HepG2 (cell line): ENCODE results near the gene SSBP4. TPM values are rescaled to one million over a fixed set of nuclear protein-coding genes. Genes with fewer than 3 reads are reported as not detected.
A peak's percentile ranks its signal among the peaks of the same experiment; 100 is the strongest.

Experiments
- ATF5 ChIP-seq: sonication (generic); formaldehyde crosslinking; IDR thresholded peaks from 2 replicates; pipeline ENCODE4 v1.4.0; 2020; ENCODE audit warnings: mild to moderate bottlenecking, low read depth, missing genetic modification reagents
- CC2D1A ChIP-seq: sonication (generic); formaldehyde crosslinking; IDR thresholded peaks from 2 replicates; pipeline ENCODE4 v1.8.1; 2023; ENCODE audit warnings: mild to moderate bottlenecking, missing genetic modification reagents
- GLMP ChIP-seq: sonication (generic); formaldehyde crosslinking; IDR thresholded peaks from 2 replicates; pipeline ENCODE4 v1.9.0; 2021; ENCODE audit warnings: missing genetic modification reagents, mild to moderate bottlenecking, borderline replicate concordance
- HNRNPH1 ChIP-seq: fragments of 200-400 bp; formaldehyde crosslinking; optimal IDR thresholded peaks from 2 replicates; pipeline ENCODE3; 2017; ENCODE audit warnings: mild to moderate bottlenecking, low read depth, low read length
- ISL2 ChIP-seq: sonication (generic); formaldehyde crosslinking; IDR thresholded peaks from 2 replicates; pipeline ENCODE4 v1.5.0; 2020; ENCODE audit warnings: missing genetic modification reagents
- ISX ChIP-seq: sonication (generic); formaldehyde crosslinking; conservative IDR thresholded peaks from 2 replicates; pipeline ENCODE4 v1.5.0; 2020; ENCODE audit warnings: missing genetic modification reagents
- MEIS2 ChIP-seq: sonication (generic); formaldehyde crosslinking; IDR thresholded peaks from 2 replicates; pipeline ENCODE4 v1.9.0; 2021; ENCODE audit warnings: mild to moderate bottlenecking, missing genetic modification reagents
- REST ChIP-seq, 2 experiments: IDR thresholded peaks; 2 replicates each; pipeline ENCODE4 v1.6.1; 2011 to 2012; ENCODE audit warnings: low read length in 2 of 2, borderline replicate concordance in 1 of 2, low read depth in 1 of 2, mild to moderate bottlenecking in 1 of 2, moderate library complexity in 1 of 2
- RXRB ChIP-seq: IDR thresholded peaks from 2 replicates; pipeline ENCODE4 v1.6.1; 2016; ENCODE audit warnings: borderline replicate concordance, missing genetic modification reagents, missing compliant biosample characterization
- ZBTB42 ChIP-seq: sonication (generic); formaldehyde crosslinking; IDR thresholded peaks from 2 replicates; pipeline ENCODE4 v1.5.0; 2020; ENCODE audit warnings: mild to moderate bottlenecking, missing genetic modification reagents
- ZNF136 ChIP-seq: sonication (generic); formaldehyde crosslinking; IDR thresholded peaks from 2 replicates; pipeline ENCODE4 v1.8.1; 2022; ENCODE audit warnings: low read depth, mild to moderate bottlenecking, moderate library complexity, missing genetic modification reagents
- ZNF225 ChIP-seq: sonication (generic); formaldehyde crosslinking; IDR thresholded peaks from 2 replicates; pipeline ENCODE4 v1.4.0; 2020; ENCODE audit warnings: mild to moderate bottlenecking, missing genetic modification reagents
- ZNF251 ChIP-seq: sonication (generic); formaldehyde crosslinking; IDR thresholded peaks from 2 replicates; pipeline ENCODE4 v1.9.0; 2021; ENCODE audit warnings: mild to moderate bottlenecking, missing genetic modification reagents
- ZNF329 ChIP-seq: sonication (generic); formaldehyde crosslinking; IDR thresholded peaks from 2 replicates; pipeline ENCODE4 v1.9.0; 2021; ENCODE audit warnings: low read depth, mild to moderate bottlenecking, missing genetic modification reagents
- ZNF333 ChIP-seq: sonication (generic); formaldehyde crosslinking; IDR thresholded peaks from 2 replicates; pipeline ENCODE4 v1.4.0; 2020; ENCODE audit warnings: mild to moderate bottlenecking, missing genetic modification reagents, borderline replicate concordance
- ZNF354B ChIP-seq: sonication (generic); formaldehyde crosslinking; IDR thresholded peaks from 2 replicates; pipeline ENCODE4 v1.8.0; 2022; ENCODE audit warnings: mild to moderate bottlenecking, missing genetic modification reagents
- ZNF430 ChIP-seq: sonication (generic); formaldehyde crosslinking; IDR thresholded peaks from 2 replicates; pipeline ENCODE4 v1.9.0; 2021; ENCODE audit warnings: mild to moderate bottlenecking, missing genetic modification reagents
- ZNF549 ChIP-seq: sonication (generic); formaldehyde crosslinking; IDR thresholded peaks from 2 replicates; pipeline ENCODE4 v1.5.0; 2020; ENCODE audit warnings: missing genetic modification reagents
- ZNF746 ChIP-seq: sonication (generic); formaldehyde crosslinking; IDR thresholded peaks from 2 replicates; pipeline ENCODE4 v1.8.0; 2022; ENCODE audit warnings: mild to moderate bottlenecking, missing genetic modification reagents
- ZNF782 ChIP-seq: sonication (generic); formaldehyde crosslinking; IDR thresholded peaks from 2 replicates; pipeline ENCODE4 v1.4.0; 2020; ENCODE audit warnings: missing genetic modification reagents, mild to moderate bottlenecking, borderline replicate concordance
- polyA plus RNA-seq, 8 experiments: library from polyadenylated mRNA; depleted of rRNA in 3 of 8; stranded (reverse) in 7 of 8; unstranded in 1 of 8; fragments of >200 nt; fragmentation: Illumina TruSeq in 4 of 8; extraction: Trizol in 4 of 8; gene quantifications; 2 replicates each; pipeline versions ENCODE4 v1.2.1 to v1.2.3, GENCODE V29; 2011 to 2016; ENCODE audit warnings: low read depth in 4 of 8, missing spikeins in 1 of 8, mixed read lengths in 1 of 8; ENCODE audit not compliant: insufficient read depth in 1 of 8
- total RNA-seq, 5 experiments: library from RNA; depleted of rRNA; stranded (reverse); fragments of >200 nt; fragmentation: Illumina TruSeq; extraction: Trizol; gene quantifications; 2 replicates each; pipeline ENCODE4 v1.2.3, GENCODE V29; 2016; ENCODE audit warnings: low read depth in 1 of 5

Gene SSBP4
- total and polyA plus RNA-seq, 2 of the 13 experiments (the other 11 are each of a cell fraction or from before 2014, with no cell fraction given): 20.8 to 39.5 TPM

- TF ChIP-seq ZNF225 (CRISPR knock-in tag) (no peak), ATF5 (no peak), ZNF136 (CRISPR knock-in tag) (peak; percentile 47; the same call in 1 of the 2 replicates), HNRNPH1 (no peak), GLMP (no peak), ZBTB42 (CRISPR knock-in tag) (no peak), CC2D1A (CRISPR knock-in tag) (no peak), REST (IDR thresholded peaks at IDR 0.05; ENCODE audit: borderline replicate concordance in 1 of 2, low read depth in 1 of 2, low read length in 2 of 2) (no peak), ZNF782 (CRISPR knock-in tag) (no peak), ZNF549 (CRISPR knock-in tag) (no peak), ZNF329 (CRISPR knock-in tag) (no peak), ZNF746 (CRISPR knock-in tag) (peak; percentile 29; the same call in 1 of the 2 replicates), ZNF430 (peak; percentile 87; the same call in 1 of the 2 replicates), MEIS2 (CRISPR knock-in tag) (peak; percentile 87), ZNF354B (0 out of 2 replicates have a peak, but pooled peaks have one; percentile 13), ISL2 (peak; percentile 56; the same call in 1 of the 2 replicates), ZNF251 (CRISPR knock-in tag) (no peak), RXRB (peak; percentile 87), ISX (no peak), ZNF333 (CRISPR knock-in tag) (peak; percentile 85; the same call in 1 of the 2 replicates)
Measured at GRCh38 chr19:18373892-18374629, 45.1 kb upstream of the SSBP4 start (continued).
